NCI-H1694 treated with DMSO at 0.1 percent for 48 hours (cell line): Measurements from ENCODE around the gene DGKI.

ENCODE experiments used
- DNase-seq: peaks from one replicate; lab custom pipeline; 2025; lab: John Stamatoyannopoulos, UW

DGKI gene

GRCh38 chr7:137535579-137535978 lies 311.2 kb downstream of the DGKI start:
- no peak for DNase-seq

- DNase-seq = no peak
Observed at GRCh38 chr7:137531671-137532070, 315.1 kb downstream of the DGKI start.

- DNase-seq = no peak
Observed at GRCh38 chr7:137527634-137528033, 319.1 kb downstream of the DGKI start.

GRCh38 chr7:137523171-137523570 lies 323.6 kb downstream of the DGKI start:
- no peak for DNase-seq

GRCh38 chr7:137521451-137521850 lies 325.3 kb downstream of the DGKI start:
- no peak for DNase-seq

- no peak for DNase-seq
Observed at GRCh38 chr7:137519947-137520346, 326.8 kb downstream of the DGKI start.

- DNase-seq = no peak
Observed at GRCh38 chr7:137519181-137519691, 327.5 kb downstream of the DGKI start.

GRCh38 chr7:137513091-137513490 lies 333.7 kb downstream of the DGKI start:
- no peak for DNase-seq

GRCh38 chr7:137507096-137507495 lies 339.7 kb downstream of the DGKI start:
- DNase-seq = no peak

GRCh38 chr7:137506031-137506430 lies 340.7 kb downstream of the DGKI start:
- no peak for DNase-seq

GRCh38 chr7:137501562-137501961 lies 345.2 kb downstream of the DGKI start:
- no peak for DNase-seq

- DNase-seq = no peak
Observed at GRCh38 chr7:137492889-137493288, 353.9 kb downstream of the DGKI start.

- no peak for DNase-seq
Observed at GRCh38 chr7:137489880-137490279, 356.9 kb downstream of the DGKI start.

- no peak for DNase-seq
Observed at GRCh38 chr7:137488038-137488437, 358.7 kb downstream of the DGKI start.

- DNase-seq = no peak
Observed at GRCh38 chr7:137485818-137486217, 361.0 kb downstream of the DGKI start.

- DNase-seq = no peak
Observed at GRCh38 chr7:137484326-137484725, 362.4 kb downstream of the DGKI start.

- DNase-seq = no peak
Observed at GRCh38 chr7:137482466-137482865, 364.3 kb downstream of the DGKI start.

GRCh38 chr7:137480824-137481365 lies 365.9 kb downstream of the DGKI start:
- DNase-seq = no peak

GRCh38 chr7:137480401-137480800 lies 366.4 kb downstream of the DGKI start:
- DNase-seq = no peak

- DNase-seq = no peak
Observed at GRCh38 chr7:137476937-137477336, 369.8 kb downstream of the DGKI start.

- no peak for DNase-seq
Observed at GRCh38 chr7:137475966-137476365, 370.8 kb downstream of the DGKI start.

GRCh38 chr7:137474540-137475026 lies 372.2 kb downstream of the DGKI start:
- no peak for DNase-seq

GRCh38 chr7:137471128-137471527 lies 375.6 kb downstream of the DGKI start:
- no peak for DNase-seq

- DNase-seq = no peak
Observed at GRCh38 chr7:137469858-137470257, 376.9 kb downstream of the DGKI start.
